K562 (cell line): ENCODE results near the gene GDF15. TPM values are rescaled to one million over a fixed set of nuclear protein-coding genes. Genes with fewer than 3 reads are reported as not detected.

Source experiments
- BCOR ChIP-seq: fragments of 450-650 bp; IDR thresholded peaks from 2 replicates; pipeline ENCODE4 v1.6.1; 2016
- BRF1 ChIP-seq: IDR thresholded peaks from 3 replicates; pipeline ENCODE4 v1.6.1; 2011; ENCODE audit warnings: borderline replicate concordance, mild to moderate bottlenecking; ENCODE audit not compliant: insufficient read length; ENCODE audit errors: extremely low read depth
- COPS2 ChIP-seq: fragments of 450-650 bp; conservative IDR thresholded peaks from 2 replicates; pipeline ENCODE4 v1.6.1; 2016; ENCODE audit warnings: mild to moderate bottlenecking, moderate library complexity
- EP400 ChIP-seq: fragments of 450-650 bp; IDR thresholded peaks from 2 replicates; pipeline ENCODE4 v1.6.1; 2017; ENCODE audit warnings: antibody characterized with exemption, mild to moderate bottlenecking, moderate library complexity
- FOXM1 ChIP-seq, 2 experiments: fragments of 450-650 bp in 1 of 2; sonication (generic) in 1 of 2; formaldehyde crosslinking in 1 of 2; IDR thresholded peaks; 2 replicates each; pipeline versions ENCODE4 v1.6.1 to v1.9.0; 2017 to 2022; ENCODE audit warnings: low read depth in 2 of 2, mild to moderate bottlenecking in 2 of 2, missing genetic modification reagents in 1 of 2, moderate library complexity in 1 of 2
- SOX6 ChIP-seq: fragments of 450-650 bp; IDR thresholded peaks from 2 replicates; pipeline ENCODE4 v1.6.1; 2014; ENCODE audit warnings: mild to moderate bottlenecking
- SRSF3 ChIP-seq: fragments of 200-400 bp; formaldehyde crosslinking; IDR thresholded peaks from 2 replicates; pipeline ENCODE4 v1.6.1; 2016; ENCODE audit warnings: mild to moderate bottlenecking, low read length, moderate library complexity; ENCODE audit not compliant: insufficient read depth
- ZNF444 ChIP-seq: fragments of 250-450 bp; sonication (Bioruptor Pico); IDR thresholded peaks from 2 replicates; pipeline ENCODE4 v1.4.0; 2020; ENCODE audit warnings: mild to moderate bottlenecking, moderate library complexity
- polyA plus RNA-seq, 8 experiments: library from polyadenylated mRNA; depleted of rRNA in 4 of 8; stranded (reverse) in 5 of 8; unstranded in 3 of 8; fragments of >200 nt; fragmentation: Nextera tagmentation in 2 of 8; fragmentation: Illumina TruSeq in 1 of 8; extraction: Ambion mirVana in 2 of 8; extraction: Trizol in 1 of 8; gene quantifications; 2 replicates each; pipeline versions ENCODE4 v1.2.1 to v1.2.3, GENCODE V29; 2011 to 2014; ENCODE audit warnings: inconsistent platforms in 1 of 8, missing spikeins in 1 of 8
- total RNA-seq, 7 experiments: library from RNA; depleted of rRNA in 6 of 7; stranded (reverse); fragments of >200 nt in 6 of 7; fragmentation: Illumina TruSeq in 2 of 7; extraction: Trizol in 2 of 7; gene quantifications; 2 replicates each; pipeline versions ENCODE4 v1.2.1 to v1.2.3, GENCODE V29; 2011 to 2021; ENCODE audit warnings: low replicate concordance in 1 of 7
- TF ChIP-seq, protein P1 (sequence below): fragments of 250-450 bp; sonication (Bioruptor Pico); IDR thresholded peaks from 2 replicates; pipeline ENCODE4 v1.4.0; 2020; ENCODE audit warnings: mild to moderate bottlenecking, moderate library complexity, borderline replicate concordance
- TF ChIP-seq, protein P2 (sequence below): fragments of 150-350 bp; conservative IDR thresholded peaks from 2 replicates; pipeline ENCODE4 v1.6.1; 2014; ENCODE audit warnings: low read length
- TF ChIP-seq, protein P3 (sequence below): fragments of 250-450 bp; sonication (Bioruptor Pico); IDR thresholded peaks from 2 replicates; pipeline ENCODE4 v1.4.0; 2020; ENCODE audit warnings: borderline replicate concordance
- TF ChIP-seq, protein P4 (sequence below): fragments of 150-350 bp; IDR thresholded peaks from 2 replicates; pipeline ENCODE4 v1.6.1; 2014; ENCODE audit warnings: low read depth, mild to moderate bottlenecking, low read length, borderline replicate concordance
- TF ChIP-seq, protein P5 (sequence below): fragments of 250-450 bp; sonication (Bioruptor Pico); IDR thresholded peaks from 2 replicates; pipeline ENCODE4 v1.8.0; 2021; ENCODE audit warnings: mild to moderate bottlenecking, moderate library complexity

GDF15 gene
- total and polyA plus RNA-seq, 9 of the 15 experiments (the other 6 are each of a cell fraction or from before 2014, with no cell fraction given) = 2.3 to 82.4 (median 12.5) TPM

DNA sequence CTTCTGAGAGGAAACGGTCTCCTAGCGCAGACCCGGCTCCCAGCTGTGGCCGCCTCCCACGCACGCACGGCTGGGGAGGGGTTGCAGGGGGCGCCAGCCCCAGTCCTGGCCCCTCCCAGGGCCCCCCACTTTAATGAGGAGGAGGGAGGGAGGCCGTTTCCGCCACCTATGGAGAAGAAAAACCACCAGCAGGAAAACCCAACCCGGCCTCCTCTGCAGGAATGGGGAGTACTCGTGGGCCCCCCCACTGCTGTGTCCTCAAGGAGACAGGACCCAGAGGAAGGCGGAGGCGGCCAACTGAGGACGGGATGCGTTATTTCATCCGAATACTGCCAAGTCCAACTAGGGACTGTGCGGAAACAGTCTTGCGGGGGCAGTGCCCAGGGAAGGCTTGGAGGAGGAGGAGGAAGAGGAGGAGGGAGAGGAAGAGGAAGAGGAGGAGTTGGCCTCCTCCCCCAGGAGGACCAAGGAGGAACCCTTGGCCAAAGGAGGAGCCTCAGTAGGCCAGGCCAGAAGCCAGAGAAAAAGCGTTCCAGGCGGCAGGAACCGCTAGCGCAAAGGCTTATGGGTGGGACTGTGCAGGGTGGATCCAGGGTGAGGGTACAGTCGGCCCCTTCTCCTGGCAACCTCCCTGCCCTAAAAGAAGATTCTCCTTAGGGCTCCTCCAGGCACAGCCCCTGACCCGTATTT, 29.4 kb downstream of the GDF15 start (continued):
- TF ChIP-seq, protein P1, sequence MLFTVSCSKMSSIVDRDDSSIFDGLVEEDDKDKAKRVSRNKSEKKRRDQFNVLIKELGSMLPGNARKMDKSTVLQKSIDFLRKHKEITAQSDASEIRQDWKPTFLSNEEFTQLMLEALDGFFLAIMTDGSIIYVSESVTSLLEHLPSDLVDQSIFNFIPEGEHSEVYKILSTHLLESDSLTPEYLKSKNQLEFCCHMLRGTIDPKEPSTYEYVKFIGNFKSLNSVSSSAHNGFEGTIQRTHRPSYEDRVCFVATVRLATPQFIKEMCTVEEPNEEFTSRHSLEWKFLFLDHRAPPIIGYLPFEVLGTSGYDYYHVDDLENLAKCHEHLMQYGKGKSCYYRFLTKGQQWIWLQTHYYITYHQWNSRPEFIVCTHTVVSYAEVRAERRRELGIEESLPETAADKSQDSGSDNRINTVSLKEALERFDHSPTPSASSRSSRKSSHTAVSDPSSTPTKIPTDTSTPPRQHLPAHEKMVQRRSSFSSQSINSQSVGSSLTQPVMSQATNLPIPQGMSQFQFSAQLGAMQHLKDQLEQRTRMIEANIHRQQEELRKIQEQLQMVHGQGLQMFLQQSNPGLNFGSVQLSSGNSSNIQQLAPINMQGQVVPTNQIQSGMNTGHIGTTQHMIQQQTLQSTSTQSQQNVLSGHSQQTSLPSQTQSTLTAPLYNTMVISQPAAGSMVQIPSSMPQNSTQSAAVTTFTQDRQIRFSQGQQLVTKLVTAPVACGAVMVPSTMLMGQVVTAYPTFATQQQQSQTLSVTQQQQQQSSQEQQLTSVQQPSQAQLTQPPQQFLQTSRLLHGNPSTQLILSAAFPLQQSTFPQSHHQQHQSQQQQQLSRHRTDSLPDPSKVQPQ = no peak
- TF ChIP-seq SRSF3 (no peak), SOX6 (0 out of 2 replicates have a peak, but pooled peaks have one; percentile 43), BCOR (peak; percentile 74), ZNF444 (CRISPR knock-in tag) (0 out of 2 replicates have a peak, but pooled peaks have one; percentile 47), COPS2 (no peak), FOXM1 (IDR thresholded peaks at IDR 0.05; ENCODE audit: low read depth) (peak; percentile 57; the same call in 1 of the 2 replicates), FOXM1 (CRISPR knock-in tag; IDR thresholded peaks at IDR 0.05; ENCODE audit: low read depth) (no peak), BRF1 (no peak), EP400 (peak; percentile 53)
- TF ChIP-seq, protein P2, sequence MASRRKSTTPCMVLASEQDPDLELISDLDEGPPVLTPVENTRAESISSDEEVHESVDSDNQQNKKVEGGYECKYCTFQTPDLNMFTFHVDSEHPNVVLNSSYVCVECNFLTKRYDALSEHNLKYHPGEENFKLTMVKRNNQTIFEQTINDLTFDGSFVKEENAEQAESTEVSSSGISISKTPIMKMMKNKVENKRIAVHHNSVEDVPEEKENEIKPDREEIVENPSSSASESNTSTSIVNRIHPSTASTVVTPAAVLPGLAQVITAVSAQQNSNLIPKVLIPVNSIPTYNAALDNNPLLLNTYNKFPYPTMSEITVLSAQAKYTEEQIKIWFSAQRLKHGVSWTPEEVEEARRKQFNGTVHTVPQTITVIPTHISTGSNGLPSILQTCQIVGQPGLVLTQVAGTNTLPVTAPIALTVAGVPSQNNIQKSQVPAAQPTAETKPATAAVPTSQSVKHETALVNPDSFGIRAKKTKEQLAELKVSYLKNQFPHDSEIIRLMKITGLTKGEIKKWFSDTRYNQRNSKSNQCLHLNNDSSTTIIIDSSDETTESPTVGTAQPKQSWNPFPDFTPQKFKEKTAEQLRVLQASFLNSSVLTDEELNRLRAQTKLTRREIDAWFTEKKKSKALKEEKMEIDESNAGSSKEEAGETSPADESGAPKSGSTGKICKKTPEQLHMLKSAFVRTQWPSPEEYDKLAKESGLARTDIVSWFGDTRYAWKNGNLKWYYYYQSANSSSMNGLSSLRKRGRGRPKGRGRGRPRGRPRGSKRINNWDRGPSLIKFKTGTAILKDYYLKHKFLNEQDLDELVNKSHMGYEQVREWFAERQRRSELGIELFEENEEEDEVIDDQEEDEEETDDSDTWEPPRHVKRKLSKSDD = 0 out of 2 replicates have a peak, but pooled peaks have one; percentile 66
- TF ChIP-seq, protein P3, sequence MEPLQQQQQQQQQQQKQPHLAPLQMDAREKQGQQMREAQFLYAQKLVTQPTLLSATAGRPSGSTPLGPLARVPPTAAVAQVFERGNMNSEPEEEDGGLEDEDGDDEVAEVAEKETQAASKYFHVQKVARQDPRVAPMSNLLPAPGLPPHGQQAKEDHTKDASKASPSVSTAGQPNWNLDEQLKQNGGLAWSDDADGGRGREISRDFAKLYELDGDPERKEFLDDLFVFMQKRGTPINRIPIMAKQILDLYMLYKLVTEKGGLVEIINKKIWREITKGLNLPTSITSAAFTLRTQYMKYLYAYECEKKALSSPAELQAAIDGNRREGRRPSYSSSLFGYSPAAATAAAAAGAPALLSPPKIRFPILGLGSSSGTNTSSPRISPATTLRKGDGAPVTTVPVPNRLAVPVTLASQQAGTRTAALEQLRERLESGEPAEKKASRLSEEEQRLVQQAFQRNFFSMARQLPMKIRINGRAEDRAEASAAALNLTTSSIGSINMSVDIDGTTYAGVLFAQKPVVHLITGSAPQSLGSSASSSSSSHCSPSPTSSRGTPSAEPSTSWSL (CRISPR knock-in tag) = no peak
- TF ChIP-seq, protein P4, sequence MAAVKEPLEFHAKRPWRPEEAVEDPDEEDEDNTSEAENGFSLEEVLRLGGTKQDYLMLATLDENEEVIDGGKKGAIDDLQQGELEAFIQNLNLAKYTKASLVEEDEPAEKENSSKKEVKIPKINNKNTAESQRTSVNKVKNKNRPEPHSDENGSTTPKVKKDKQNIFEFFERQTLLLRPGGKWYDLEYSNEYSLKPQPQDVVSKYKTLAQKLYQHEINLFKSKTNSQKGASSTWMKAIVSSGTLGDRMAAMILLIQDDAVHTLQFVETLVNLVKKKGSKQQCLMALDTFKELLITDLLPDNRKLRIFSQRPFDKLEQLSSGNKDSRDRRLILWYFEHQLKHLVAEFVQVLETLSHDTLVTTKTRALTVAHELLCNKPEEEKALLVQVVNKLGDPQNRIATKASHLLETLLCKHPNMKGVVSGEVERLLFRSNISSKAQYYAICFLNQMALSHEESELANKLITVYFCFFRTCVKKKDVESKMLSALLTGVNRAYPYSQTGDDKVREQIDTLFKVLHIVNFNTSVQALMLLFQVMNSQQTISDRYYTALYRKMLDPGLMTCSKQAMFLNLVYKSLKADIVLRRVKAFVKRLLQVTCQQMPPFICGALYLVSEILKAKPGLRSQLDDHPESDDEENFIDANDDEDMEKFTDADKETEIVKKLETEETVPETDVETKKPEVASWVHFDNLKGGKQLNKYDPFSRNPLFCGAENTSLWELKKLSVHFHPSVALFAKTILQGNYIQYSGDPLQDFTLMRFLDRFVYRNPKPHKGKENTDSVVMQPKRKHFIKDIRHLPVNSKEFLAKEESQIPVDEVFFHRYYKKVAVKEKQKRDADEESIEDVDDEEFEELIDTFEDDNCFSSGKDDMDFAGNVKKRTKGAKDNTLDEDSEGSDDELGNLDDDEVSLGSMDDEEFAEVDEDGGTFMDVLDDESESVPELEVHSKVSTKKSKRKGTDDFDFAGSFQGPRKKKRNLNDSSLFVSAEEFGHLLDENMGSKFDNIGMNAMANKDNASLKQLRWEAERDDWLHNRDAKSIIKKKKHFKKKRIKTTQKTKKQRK = no peak
- TF ChIP-seq, protein P5, sequence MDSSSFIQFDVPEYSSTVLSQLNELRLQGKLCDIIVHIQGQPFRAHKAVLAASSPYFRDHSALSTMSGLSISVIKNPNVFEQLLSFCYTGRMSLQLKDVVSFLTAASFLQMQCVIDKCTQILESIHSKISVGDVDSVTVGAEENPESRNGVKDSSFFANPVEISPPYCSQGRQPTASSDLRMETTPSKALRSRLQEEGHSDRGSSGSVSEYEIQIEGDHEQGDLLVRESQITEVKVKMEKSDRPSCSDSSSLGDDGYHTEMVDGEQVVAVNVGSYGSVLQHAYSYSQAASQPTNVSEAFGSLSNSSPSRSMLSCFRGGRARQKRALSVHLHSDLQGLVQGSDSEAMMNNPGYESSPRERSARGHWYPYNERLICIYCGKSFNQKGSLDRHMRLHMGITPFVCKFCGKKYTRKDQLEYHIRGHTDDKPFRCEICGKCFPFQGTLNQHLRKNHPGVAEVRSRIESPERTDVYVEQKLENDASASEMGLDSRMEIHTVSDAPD = no peak
